Measurements from ENCODE around the gene LTBR.

The LTBR gene

DNA sequence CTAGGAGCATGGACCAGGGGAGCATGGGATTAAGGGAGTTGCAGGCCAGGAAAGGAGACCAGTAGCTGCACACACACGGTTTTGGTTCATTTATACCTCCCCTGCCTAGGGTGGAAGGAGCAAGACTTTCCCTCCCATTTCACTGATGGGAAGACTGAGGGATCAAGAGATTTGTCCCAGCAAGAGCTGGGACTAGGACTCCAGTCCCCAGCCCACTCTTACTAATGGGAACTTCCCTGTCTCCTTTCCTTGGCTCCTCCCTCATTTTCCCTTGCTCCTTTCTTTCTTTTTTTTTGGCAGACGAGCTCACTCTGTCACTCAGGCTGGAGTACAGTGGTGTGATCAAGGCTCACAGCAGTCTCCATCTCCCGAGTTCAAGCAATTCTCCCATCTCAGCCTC is 21.6 kb upstream of the LTBR start:
- no peak for DNase-seq (ENCODE audit: low read depth in 2 of 2)
- TF ChIP-seq, protein P1, sequence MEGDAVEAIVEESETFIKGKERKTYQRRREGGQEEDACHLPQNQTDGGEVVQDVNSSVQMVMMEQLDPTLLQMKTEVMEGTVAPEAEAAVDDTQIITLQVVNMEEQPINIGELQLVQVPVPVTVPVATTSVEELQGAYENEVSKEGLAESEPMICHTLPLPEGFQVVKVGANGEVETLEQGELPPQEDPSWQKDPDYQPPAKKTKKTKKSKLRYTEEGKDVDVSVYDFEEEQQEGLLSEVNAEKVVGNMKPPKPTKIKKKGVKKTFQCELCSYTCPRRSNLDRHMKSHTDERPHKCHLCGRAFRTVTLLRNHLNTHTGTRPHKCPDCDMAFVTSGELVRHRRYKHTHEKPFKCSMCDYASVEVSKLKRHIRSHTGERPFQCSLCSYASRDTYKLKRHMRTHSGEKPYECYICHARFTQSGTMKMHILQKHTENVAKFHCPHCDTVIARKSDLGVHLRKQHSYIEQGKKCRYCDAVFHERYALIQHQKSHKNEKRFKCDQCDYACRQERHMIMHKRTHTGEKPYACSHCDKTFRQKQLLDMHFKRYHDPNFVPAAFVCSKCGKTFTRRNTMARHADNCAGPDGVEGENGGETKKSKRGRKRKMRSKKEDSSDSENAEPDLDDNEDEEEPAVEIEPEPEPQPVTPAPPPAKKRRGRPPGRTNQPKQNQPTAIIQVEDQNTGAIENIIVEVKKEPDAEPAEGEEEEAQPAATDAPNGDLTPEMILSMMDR (IDR thresholded peaks at IDR 0.05; ENCODE audit: low read depth, low read length): no peak
- no peak overlapping the region for H3K4me3 ChIP-seq (replicated peaks in 1 of 2; ENCODE audit: low read depth in 2 of 2, low read length in 2 of 2)

DNA sequence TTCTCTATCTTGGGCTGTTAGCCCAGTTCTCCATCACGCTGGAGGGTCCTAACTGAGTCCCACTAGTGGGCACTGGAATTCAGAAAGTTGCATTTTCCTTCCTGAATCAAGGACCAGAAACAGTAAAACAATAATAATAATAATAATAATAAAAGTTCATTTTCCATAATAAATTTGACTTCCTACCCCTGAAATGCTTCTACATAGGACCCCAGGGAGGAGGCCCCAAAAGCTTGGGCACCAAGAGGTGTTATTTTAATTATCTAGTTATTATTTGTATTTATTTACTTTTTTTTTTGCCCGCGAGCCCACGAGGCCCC is 21.0 kb upstream of the LTBR start:
- TF ChIP-seq, protein P1 (IDR thresholded peaks at IDR 0.05; ENCODE audit: low read depth, low read length): no peak
- DNase-seq (ENCODE audit: low read depth in 2 of 2): no peak
- no peak overlapping the region for H3K4me3 ChIP-seq (replicated peaks in 1 of 2; ENCODE audit: low read depth in 2 of 2, low read length in 2 of 2)

- TF ChIP-seq, protein P1 (IDR thresholded peaks at IDR 0.05; ENCODE audit: low read depth, low read length): no peak
- DNase-seq (ENCODE audit: low read depth in 2 of 2): peak; percentile 50 to 71
- H3K4me3 ChIP-seq (replicated peaks in 1 of 2; ENCODE audit: low read depth in 2 of 2, low read length in 2 of 2): peak overlapping the region; percentile 36 to 52
Observed at GRCh38 chr12:6363330-6364043, 20.5 kb upstream of the LTBR start.

DNA sequence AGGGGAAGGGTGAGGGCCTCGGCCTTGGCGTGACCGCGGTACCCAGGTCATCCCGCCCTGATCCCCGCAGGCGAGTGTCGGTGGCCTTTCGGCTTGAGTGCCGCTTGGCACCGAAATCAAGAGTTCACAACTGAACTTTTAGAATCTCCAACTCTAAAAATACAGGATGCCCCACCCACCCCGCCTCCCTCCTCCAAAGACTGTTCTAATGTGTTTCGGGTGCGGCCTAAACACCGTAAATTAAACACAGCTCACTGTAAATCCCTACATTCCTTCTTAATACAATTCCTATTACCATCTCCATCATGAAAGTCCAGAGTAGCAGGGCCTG is 20.0 kb upstream of the LTBR start:
- DNase-seq (ENCODE audit: low read depth in 2 of 2): no peak
- TF ChIP-seq, protein P1 (IDR thresholded peaks at IDR 0.05; ENCODE audit: low read depth, low read length): no peak
- peak overlapping the region in 1 of 2 donors; percentile 36 for H3K4me3 ChIP-seq (replicated peaks in 1 of 2; ENCODE audit: low read depth in 2 of 2, low read length in 2 of 2)

DNA sequence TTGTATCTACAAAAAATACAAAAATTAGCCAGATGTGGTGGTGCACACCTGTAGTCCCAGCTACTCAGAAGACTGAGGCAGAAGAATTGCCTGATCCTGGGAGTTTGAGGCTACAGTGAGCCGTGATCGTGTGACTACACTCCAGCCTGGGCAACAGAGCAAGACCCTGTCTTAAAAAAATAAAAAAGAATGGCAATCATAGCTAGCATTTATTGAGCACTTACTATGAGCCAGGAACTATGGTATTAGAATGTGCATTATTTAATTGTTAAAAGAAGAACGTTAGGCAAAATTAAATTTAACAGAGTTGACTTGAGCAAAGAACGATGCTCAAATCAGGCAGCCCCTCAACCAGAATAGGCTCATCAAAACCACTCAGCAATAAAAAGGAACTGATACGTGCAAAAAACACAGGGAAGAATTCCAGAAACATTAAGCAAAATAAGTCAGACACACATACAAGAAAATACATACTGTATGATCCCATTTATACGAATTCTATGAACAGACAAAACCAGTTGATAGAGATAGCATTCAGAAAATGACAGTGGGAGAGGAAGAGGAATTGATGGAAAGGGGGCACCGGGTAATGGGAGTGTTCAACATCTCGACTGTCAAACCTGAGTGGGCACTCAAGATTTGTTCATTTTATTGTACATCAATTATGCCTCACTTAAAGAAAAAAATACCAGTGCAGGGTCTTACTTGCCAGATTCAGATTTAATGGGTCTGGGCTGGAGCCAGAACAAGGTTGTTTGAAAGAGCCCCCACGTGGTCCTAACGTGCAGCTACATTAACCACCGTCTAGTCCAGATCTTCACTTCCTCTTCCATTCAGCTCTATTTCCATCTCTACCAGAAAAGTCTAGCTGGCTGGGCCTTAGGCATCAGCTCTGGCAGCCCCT is 16.6 kb upstream of the LTBR start:
- DNase-seq (ENCODE audit: low read depth in 2 of 2): peak; percentile 49 to 68
- TF ChIP-seq, protein P1 (IDR thresholded peaks at IDR 0.05; ENCODE audit: low read depth, low read length): peak; percentile 20
- no peak overlapping the region for H3K4me3 ChIP-seq (replicated peaks in 1 of 2; ENCODE audit: low read depth in 2 of 2, low read length in 2 of 2)

DNA sequence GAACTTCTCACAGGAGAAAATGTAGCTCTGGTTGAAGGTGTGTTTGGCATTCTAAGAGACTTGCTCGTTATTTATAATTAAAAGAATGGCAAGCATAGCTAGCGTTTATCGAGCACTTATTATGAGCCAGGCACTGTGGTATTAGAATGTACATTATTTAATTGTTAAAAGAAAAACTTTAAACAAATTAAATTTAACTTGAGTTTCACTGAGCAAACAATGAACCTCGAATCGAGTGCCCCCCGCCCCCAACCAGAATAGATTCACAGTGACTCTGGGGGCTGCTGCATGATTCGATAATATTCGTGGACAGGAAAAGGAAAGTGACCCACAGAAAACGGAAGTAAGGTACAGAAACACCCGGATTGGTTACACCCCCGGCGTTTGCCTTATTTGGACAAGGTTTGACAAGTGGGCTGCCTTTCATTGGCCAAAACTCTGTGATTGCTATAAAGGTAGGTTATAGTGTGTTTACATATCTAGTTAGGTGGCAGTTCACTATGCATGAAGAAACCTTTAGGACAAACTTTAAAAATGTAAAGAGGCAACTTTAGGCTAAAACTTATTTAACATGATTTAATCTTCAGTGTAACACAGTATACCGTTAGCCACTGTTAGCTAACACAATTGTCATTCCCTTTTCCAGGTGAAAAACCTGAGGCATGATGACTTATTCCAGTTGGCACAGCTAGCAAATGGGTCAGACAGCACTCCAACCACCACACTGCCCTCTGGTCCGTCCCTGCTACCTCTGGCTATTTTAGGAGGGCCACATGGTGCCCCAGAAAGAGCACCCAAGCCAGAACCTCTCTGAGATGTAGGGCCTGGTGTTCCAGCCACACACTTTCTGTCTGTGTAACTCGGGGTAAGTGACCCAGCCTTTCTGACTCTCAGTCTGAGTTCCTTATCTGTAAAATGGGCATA is 15.7 kb upstream of the LTBR start:
- TF ChIP-seq, protein P1 (IDR thresholded peaks at IDR 0.05; ENCODE audit: low read depth, low read length): no peak
- H3K4me3 ChIP-seq (replicated peaks in 1 of 2; ENCODE audit: low read depth in 2 of 2, low read length in 2 of 2): no peak overlapping the region
- DNase-seq (ENCODE audit: low read depth in 2 of 2): no peak
